Retinal pigment epithelial cell (primary cell): Measurements from ENCODE around the gene WASF2.
"Not testable (repeated sequence)": the region's sequence is repeated elsewhere in the genome, so short reads cannot be mapped to it uniquely, and the experiment has no call there.

Experiments
- DNase-seq: peaks from one replicate; pipeline ENCODE4 v3.0.0-alpha.2; 2010; ENCODE audit warnings: low read depth
- H3K4me3 ChIP-seq: 2 replicates; pipeline ENCODE4 v1.5.1; 2011; ENCODE audit warnings: mild to moderate bottlenecking, low read length, control low read depth, moderate library complexity
- CTCF ChIP-seq: conservative IDR thresholded peaks from 2 replicates; pipeline ENCODE4 v1.5.1; 2011; ENCODE audit warnings: low read depth, low read length, control low read depth, inconsistent platforms

Gene WASF2

GRCh38 chr1:27478098-27478497 is 11.9 kb downstream of the WASF2 start:
- no peak for TF ChIP-seq CTCF
- DNase-seq = no peak
- H3K4me3 ChIP-seq = no peak overlapping the region

GRCh38 chr1:27476237-27476636 is 13.7 kb downstream of the WASF2 start:
- no peak for TF ChIP-seq CTCF
- DNase-seq = no peak
- no peak overlapping the region for H3K4me3 ChIP-seq

GRCh38 chr1:27475720-27476119 is 14.2 kb downstream of the WASF2 start:
- TF ChIP-seq CTCF = no peak
- no peak overlapping the region for H3K4me3 ChIP-seq
- DNase-seq = no peak

- no peak overlapping the region for H3K4me3 ChIP-seq
- DNase-seq = no peak
- TF ChIP-seq CTCF = no peak
These were observed 16.2 kb downstream of the WASF2 start for GRCh38 chr1:27473755-27474154.

GRCh38 chr1:27472098-27472497 is 17.9 kb downstream of the WASF2 start:
- not testable (repeated sequence) for H3K4me3 ChIP-seq, DNase-seq

GRCh38 chr1:27471477-27471876 is 18.5 kb downstream of the WASF2 start:
- TF ChIP-seq CTCF = no peak
- no peak overlapping the region for H3K4me3 ChIP-seq
- DNase-seq = no peak

- no peak overlapping the region for H3K4me3 ChIP-seq
- DNase-seq = no peak
- TF ChIP-seq CTCF = no peak
These were observed 20.6 kb downstream of the WASF2 start for GRCh38 chr1:27469334-27469733.

- DNase-seq, H3K4me3 ChIP-seq: not testable (repeated sequence)
These were observed 21.6 kb downstream of the WASF2 start for GRCh38 chr1:27468378-27468777.
